KOPT-K1 (cell line): Measurements from ENCODE around the gene OXER1.

Source experiments
- H3K27ac ChIP-seq: fragments of 200-600 bp; sonication (generic); 2 replicates; pipeline ENCODE4 v1.5.1; 2016; ENCODE audit warnings: antibody characterized with exemption, mild to moderate bottlenecking, low read depth, low read length; ENCODE audit not compliant: poor library complexity, severe bottlenecking
- H3K36me3 ChIP-seq: fragments of 200-600 bp; sonication (generic); 2 replicates; pipeline ENCODE4 v1.5.1; 2017; ENCODE audit warnings: antibody characterized with exemption, mild to moderate bottlenecking, low read length, moderate library complexity; ENCODE audit not compliant: insufficient read depth
- H3K9me3 ChIP-seq: fragments of 200-600 bp; sonication (generic); 2 replicates; pipeline ENCODE4 v1.5.1; 2017; ENCODE audit warnings: antibody characterized with exemption, low read length, mild to moderate bottlenecking; ENCODE audit not compliant: insufficient read depth, poor library complexity, severe bottlenecking

The OXER1 gene

DNA sequence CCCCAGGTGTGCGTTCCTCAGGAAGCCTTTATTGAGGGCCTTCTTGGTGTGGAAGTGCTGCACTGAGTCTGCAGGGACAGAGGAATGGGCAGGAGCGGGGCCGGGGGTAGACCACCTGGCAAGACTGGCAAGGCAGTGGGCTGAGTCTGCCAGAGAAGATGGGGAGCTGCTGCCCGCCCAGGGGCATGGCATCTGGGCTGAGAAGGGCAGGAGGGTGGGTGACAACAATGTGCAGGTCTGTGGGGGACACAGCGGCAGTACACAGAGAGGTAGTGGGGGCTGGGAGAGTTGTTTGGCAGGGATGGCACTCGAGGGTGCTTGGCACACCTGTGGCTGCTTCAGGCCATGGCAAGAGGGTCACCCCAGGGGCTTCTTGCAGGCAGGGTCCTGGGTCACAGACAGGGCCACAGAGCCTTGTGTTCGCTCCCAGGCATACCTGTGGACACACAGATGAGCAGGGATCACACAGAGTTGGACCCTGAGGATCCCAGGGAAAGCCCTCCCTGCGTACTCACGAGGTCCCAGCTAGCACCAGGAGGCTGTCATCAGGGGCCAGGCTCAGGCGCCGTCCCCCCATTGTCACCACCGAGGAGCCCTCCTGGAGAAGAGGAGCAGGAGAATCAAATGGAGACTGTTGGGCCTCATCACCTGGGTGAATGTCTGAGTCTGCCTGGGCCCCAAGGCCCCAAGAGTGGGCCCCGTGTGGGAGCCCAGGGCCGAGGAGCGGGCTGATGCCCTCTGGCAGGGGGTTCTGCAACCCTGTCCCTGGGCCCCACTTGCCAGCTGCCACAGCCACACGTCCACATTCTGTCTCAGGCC, 3.4 kb upstream of the OXER1 start:
- no peaks in the 10 kb centered on the region for H3K9me3 ChIP-seq
- H3K27ac ChIP-seq: no peak overlapping the region
- peaks cover 10% of the 10 kb centered on the region for H3K36me3 ChIP-seq

DNA sequence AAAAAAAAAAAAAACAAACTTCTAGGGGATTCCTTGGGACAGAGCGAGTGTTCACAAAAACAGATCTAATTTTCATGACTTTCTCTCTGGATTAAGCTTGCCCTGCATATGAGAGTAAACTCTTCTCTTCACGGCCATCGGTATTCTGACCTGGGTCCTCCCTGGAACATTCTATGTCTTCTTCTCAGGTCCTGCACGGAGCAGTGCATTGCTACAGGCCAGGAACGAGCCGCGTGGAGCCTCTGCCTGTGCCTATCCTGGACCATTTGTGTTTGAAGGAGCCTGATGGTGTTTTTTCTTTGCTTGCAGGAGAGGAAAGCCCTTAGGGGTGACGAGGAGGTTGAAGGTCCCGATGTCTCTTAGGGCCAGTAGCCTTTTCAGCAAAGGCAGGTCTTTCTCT, 1.8 kb upstream of the OXER1 start:
- Histone ChIP-seq H3K27ac (no peak overlapping the region), H3K36me3 (peaks cover 10% of the 10 kb centered on the region), H3K9me3 (no peaks in the 10 kb centered on the region)

DNA sequence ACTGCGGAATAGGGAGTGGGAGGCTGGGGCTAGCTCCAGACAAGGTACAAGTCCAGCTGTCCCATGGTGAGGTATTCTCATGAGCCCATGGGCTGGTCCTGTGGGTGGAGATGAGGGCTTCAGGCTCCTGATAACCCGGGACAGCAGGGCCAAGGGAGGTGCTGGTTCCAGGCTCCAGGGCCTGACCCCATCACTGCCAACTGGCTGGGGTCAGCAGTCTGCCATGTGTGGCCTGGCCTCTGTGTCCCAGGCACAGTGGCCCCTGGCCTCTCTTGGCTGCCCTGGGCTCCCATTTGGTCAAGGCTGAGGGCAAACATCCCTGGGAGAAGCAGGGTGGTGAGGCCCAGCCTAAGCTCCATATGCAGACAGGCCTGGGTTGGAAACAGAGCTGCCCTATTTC, 966 bp upstream of the OXER1 start:
- H3K9me3 ChIP-seq: no peaks in the 10 kb centered on the region
- no peak overlapping the region for H3K27ac ChIP-seq
- peaks cover 14% of the 10 kb centered on the region for H3K36me3 ChIP-seq

DNA sequence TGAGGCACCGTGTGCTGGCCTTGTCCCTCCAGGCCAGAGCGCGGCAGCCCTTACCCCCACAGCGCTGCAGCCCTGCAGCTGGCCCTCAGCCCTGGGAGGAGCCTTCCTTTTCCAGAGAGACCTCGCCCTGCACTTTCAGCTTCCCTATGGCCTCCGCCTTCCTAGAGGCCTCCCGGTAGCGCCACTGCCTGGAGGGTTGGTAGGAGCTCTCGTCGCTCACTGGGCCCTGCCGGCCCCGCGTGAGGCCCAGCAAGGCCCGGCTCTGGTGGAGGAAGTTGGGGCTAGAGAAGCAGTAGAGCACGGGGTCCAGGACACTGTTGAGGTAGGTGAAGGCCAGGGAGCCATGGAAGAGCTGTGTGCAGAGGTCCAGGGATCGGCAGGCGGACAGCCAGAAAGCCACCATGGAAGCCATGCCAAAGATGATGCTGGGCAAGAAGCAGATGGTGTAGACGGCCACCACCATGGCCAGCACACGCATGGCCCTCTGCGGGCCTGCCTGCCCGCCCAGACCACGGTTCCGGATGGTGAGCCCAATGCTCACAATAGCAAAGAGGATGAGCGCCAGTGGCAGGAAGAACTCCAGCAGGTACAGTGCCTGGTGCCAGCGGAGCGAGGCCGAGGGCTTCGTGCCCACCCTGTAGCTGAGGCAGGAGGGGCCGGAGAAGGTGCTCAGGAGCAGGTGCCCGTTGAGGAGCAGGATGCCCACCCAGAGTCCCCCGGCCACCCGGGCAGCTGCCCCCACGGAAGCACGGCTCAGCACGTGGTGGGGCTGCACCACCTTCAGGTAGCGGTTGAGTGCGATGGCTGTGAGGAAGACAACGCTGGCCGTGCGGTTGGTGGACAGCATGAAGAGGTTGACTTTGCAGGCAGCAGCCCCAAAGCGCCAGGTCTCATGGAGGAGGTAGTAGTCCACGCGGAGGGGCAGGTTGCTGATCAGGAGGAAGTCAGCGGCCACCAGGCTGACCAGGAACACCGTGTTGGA, 821 bp downstream of the OXER1 start:
- H3K9me3 ChIP-seq: no peaks in the 10 kb centered on the region
- peaks cover 18% of the 10 kb centered on the region for H3K36me3 ChIP-seq
- H3K27ac ChIP-seq: no peak overlapping the region

DNA sequence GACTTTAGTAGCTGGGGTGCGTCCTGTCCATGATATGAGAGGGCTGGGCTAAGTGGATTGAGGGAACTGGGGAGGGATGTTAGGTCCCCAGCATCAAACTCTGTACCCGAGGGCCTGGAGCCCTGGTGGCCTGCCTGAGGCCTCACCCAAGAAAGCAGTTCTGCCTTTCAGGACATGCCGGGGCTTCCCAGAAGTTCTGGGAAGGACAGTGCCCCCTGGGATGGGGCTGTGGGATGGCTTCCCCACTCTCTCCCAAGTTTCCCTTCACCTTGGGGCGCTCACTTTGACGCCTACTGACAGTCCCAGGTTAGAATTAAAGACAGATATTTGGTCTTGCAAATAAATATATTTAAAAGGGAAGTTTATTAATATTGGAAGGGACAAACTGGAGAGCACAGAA, 1.8 kb downstream of the OXER1 start:
- Histone ChIP-seq H3K9me3 (no peaks in the 10 kb centered on the region), H3K36me3 (peaks cover 18% of the 10 kb centered on the region), H3K27ac (no peak overlapping the region)

DNA sequence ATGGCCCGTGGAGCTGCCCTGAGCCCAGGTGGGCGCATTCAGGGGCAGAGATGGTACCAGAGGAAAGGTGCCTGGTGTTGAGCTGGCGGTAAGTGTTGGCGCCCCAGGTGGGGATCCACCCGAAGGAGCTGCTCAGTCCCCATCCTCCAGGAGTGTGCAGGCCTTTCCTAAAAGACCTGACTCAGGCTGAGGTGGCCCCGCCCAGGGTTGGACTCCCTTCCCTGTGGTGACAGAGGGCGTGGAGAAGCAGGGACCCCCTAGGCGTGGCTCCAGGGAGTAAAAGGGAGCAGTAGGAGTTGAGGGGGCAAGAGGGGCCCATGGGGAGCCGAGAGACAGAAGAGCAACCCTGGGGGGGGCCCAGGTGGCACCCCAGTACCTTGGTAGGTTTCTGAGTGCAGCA, 2.4 kb downstream of the OXER1 start:
- Histone ChIP-seq H3K27ac (no peak overlapping the region), H3K36me3 (peaks cover 18% of the 10 kb centered on the region), H3K9me3 (no peaks in the 10 kb centered on the region)

DNA sequence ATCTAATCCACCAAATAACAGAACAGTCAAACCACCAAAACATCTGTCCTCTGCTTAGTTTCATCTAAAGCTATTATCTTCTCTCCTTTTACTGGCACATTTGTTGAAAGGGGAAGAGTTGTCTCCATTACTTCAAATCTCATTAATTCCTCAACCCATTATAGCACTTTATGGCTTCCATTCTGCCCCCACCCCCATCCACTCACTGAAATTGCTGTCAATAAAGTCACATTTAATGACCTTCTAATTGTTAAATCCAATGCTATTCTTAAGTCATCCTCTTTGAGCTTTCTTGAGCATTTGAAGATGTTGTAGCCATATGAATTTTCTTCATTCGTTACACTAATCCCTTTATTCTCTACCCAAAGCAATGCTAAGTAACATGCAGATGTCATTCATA, 5.2 kb downstream of the OXER1 start:
- no peaks in the 10 kb centered on the region for H3K9me3 ChIP-seq
- no peak overlapping the region for H3K27ac ChIP-seq
- H3K36me3 ChIP-seq: peaks cover 35% of the 10 kb centered on the region

DNA sequence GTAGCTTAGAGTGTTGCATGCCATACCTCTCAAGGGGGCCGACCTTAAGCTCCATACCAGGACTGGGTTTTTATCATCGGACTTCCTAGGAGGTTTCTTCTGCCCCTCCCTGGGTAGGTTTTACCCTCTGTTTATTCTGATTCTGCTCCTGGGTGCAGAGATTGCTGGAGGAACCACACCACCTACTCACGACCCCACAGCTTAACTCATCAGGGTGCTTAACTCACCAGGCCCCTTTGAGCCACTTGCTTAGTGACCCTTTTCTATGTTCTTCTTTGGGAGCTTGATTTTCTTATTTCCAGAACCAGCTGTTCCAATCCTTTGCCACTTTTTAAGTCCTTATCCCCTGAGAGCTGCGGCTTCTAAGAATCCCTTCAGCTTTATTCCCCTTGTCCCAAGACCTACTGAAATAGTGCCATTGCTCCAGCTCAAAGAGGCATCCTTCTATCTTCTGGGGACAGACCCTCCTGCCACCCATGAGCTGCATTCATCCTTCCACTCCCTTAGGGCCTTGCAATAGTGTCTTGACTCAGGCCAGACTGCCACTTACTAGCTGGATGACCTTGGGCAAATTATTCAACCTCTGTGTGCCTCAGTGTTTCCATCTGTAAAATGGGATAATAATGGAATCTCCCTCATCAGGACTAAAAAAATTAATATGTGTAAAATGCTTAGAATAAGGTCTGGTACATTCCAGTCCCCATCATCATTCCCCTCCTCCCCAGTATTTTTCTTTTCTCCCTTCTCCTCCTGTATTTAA, 5.8 kb downstream of the OXER1 start:
- H3K36me3 ChIP-seq: peaks cover 36% of the 10 kb centered on the region
- H3K9me3 ChIP-seq: no peaks in the 10 kb centered on the region
- H3K27ac ChIP-seq: no peak overlapping the region

DNA sequence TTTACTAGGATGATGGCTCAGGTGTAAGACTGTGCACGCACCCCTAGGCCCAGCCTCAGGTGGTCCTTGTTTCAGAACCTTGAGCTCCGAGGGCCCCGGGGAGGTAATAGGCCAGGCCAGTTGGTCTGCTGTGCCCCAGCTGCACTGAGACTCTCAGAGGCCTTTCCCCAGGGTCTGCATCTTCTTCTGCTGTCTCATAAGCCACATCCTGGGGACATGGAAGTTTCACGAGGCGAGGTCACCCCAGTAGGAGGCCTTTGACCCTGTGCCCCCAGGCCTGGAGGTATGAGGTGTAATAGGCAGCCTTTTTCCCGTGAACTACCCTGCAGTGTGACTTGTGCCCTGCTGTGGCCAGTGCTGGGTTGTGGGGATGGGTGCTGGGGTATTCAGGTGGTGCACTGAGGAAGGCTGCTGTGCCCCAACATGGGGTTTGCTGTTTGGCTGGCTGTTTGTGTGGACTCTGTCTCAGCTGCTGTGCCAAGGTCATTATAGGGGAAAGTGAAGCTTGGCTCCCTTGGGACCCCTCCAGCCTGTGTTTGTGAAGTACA, 6.9 kb downstream of the OXER1 start:
- Histone ChIP-seq H3K27ac (no peak overlapping the region), H3K36me3 (peaks cover 47% of the 10 kb centered on the region), H3K9me3 (no peaks in the 10 kb centered on the region)

DNA sequence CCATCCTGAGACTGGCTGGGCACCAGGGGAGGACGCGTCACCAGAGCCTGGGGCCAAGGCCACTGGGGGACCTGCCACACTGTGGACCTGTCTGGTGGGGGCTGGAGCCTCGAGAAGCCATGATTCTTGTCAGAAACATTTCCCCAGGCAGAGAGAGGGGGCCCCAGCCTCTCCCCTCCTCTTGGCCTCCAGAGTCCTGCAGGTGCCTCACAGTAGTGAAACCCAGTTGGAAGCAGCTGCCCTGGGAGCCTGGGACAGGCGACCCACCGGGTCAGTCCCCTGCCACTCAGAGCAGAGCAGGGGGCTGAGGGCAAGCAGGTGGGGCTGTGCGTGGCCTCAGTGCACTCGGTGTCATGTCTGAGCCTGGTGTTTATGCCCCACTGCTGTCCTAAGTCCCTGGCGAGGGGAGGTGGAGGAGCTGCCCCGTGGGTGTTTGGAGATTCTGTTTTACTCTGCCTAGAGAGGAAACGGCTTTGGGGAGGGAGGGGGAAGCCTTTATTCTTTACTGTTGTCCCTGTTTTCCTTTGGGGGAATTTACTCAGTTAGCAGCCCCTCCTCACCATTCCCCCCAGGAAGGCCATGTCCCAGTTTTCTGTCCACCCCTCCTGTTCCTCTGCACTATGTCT, 7.7 kb downstream of the OXER1 start:
- H3K36me3 ChIP-seq: peaks cover 52% of the 10 kb centered on the region
- no peaks in the 10 kb centered on the region for H3K9me3 ChIP-seq
- no peak overlapping the region for H3K27ac ChIP-seq

DNA sequence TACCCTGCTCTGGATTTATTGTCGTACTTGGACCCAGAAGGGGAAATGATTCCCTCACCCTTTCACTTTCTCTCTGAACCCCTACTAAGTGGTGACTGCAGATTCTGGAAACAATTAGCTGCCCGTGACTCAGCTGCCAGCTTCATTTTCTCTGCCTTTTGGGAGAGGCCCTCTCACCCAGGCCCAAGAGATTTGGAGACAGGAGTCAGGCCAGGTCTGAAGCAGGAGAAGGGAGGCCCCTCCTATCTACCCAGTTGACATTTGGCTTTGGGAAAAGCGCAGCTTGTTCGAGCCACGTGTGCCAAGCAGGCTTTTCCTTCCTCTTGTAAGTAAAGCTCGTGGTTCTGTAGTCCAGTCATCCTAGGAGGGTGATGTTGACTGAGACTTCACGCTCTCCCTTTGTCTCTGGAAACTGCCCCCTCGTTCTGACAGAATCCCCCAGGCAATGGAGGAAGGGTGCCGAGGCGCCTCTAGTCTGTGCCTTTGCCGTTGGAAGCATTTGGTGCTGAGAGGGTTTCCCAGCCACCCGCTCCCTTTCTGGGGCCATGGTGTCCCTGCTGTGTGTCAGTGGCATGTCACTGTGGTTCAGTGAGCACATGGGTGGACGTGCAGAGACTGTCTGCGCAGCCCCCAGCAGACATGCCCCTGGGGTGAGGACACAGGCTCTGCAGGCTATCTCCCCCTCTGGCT, 8.6 kb downstream of the OXER1 start:
- no peak overlapping the region for H3K27ac ChIP-seq
- peaks cover 52% of the 10 kb centered on the region for H3K36me3 ChIP-seq
- no peaks in the 10 kb centered on the region for H3K9me3 ChIP-seq

DNA sequence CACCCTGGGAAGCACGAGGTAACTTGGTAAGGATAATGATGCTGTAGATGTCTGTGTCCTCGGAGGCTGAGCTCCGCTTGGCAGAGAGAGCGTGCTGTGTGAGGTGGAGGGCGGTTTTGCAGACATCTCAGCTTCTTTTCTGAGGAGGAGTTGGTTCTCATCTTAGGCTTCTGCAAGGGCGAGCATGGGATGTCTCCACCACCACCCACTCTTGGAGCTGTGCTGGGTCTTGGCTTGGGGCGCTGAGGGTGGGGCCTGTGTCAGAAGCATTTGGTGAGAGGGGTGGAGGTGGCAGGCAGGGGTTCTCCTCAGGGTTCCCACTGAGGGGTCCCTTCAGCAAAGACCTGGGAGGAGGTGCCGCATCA, 9.2 kb downstream of the OXER1 start:
- Histone ChIP-seq H3K9me3 (no peaks in the 10 kb centered on the region), H3K36me3 (peaks cover 46% of the 10 kb centered on the region), H3K27ac (no peak overlapping the region)

DNA sequence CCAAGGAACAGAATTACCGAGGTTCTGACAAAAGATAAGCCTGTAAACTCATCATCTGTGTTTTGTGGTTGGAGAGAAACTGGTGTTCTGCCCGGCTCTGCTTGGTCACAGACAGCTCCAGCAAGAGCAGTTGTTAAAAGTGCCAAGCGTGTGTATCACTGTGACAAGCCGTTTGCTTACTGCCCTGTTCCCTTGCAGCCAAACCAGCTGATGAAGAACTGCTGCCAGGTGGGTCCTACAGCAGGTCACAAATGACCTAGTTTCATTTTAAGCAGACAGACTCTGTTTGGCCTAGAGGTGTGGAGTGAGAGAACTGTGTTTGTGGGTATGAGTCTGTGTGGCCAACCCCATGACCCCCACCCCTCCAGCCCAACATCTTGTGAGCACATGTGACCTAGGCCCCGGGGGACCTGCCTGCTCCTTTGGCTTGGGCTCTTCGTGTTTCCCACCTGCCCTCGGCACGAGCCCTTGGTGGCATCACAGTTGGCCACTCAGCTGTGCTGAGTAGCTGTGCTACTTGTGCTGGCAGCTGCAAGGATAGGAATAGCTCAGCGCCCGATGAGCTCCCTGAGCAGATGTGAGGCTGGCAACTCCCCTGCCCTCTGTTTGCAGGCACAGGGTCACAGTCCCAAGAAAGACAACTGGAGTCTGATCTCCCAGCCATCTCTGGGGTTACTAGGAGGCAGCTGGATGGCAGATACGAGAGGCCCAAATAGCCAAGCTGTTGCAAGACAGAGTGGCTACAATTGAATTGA, 9.7 kb downstream of the OXER1 start:
- no peak overlapping the region for H3K27ac ChIP-seq
- H3K9me3 ChIP-seq: no peaks in the 10 kb centered on the region
- peaks cover 45% of the 10 kb centered on the region for H3K36me3 ChIP-seq
